ENCODE data around the gene SPATA24.
"Not testable (repeated sequence)": the region's sequence is repeated elsewhere in the genome, so short reads cannot be mapped to it uniquely, and the experiment has no call there.

SPATA24 gene

DNA sequence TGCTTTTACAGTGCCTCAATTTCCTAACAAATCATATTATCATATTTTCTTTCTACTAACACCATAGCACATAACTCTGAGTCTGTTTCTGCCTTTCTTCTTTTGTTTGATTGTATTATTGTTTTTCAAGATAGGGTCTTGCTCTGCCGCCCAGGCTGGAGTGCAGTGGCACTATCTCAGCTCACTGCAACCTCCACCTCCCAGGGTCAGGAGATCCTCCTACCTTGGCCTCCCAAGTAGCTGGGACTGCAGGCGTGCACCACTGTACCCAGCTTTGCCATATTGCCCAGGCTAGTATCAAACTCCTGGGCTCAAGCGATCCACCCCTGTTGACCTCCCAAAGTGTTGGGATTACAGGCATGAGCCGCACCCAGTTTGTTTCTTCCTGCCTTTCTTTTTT lies 43.5 kb downstream of the SPATA24 start:
- TF ChIP-seq CTCF (IDR thresholded peaks at IDR 0.05; ENCODE audit: low read length) (no peak), EZH2 (IDR thresholded peaks at IDR 0.05; ENCODE audit: borderline replicate concordance, low read length) (no peak)
- Histone ChIP-seq H3K9me2 (ENCODE audit: low read depth, low read length) (no peaks in the 10 kb centered on the region), H3K4me2 (ENCODE audit: low read length) (no peak overlapping the region), H3K79me2 (ENCODE audit: insufficient read depth, low read length) (peaks cover 53% of the 10 kb centered on the region), H3K9me3 (ENCODE audit: low read length) (no peaks in the 10 kb centered on the region), H3K9ac (ENCODE audit: low read length) (no peak overlapping the region), H3K36me3 (ENCODE audit: insufficient read depth, low read length) (peaks cover 57% of the 10 kb centered on the region), H3K4me3 (ENCODE audit: low read depth, low read length, poor library complexity, severe bottlenecking) (no peak overlapping the region), H3K4me1 (ENCODE audit: insufficient read depth, low read length, severe bottlenecking) (no peaks in the 10 kb centered on the region), H3F3A (ENCODE audit: insufficient read depth, low read length) (no peaks in the 10 kb centered on the region), H3K27me3 (ENCODE audit: insufficient read depth, low read length) (no peaks in the 10 kb centered on the region), H4K20me1 (ENCODE audit: insufficient read depth, low read length) (peaks cover 4% of the 10 kb centered on the region; the same call in 1 of the 2 replicates), H2AFZ (ENCODE audit: low read length) (no peak overlapping the region), H3K27ac (ENCODE audit: low read depth, low read length, poor library complexity, severe bottlenecking) (no peak overlapping the region)

- no peak overlapping the region for H2AFZ ChIP-seq (ENCODE audit: low read length)
- H3K4me2 ChIP-seq (ENCODE audit: low read length) = no peak overlapping the region
- H3K9ac ChIP-seq (ENCODE audit: low read length) = no peak overlapping the region
- no peaks in the 10 kb centered on the region for H3K27me3 ChIP-seq (ENCODE audit: insufficient read depth, low read length)
- no peak overlapping the region for H3K27ac ChIP-seq (ENCODE audit: low read depth, low read length, poor library complexity, severe bottlenecking)
- H3K4me3 ChIP-seq (ENCODE audit: low read depth, low read length, poor library complexity, severe bottlenecking) = no peak overlapping the region
- H3F3A ChIP-seq (ENCODE audit: insufficient read depth, low read length) = no peaks in the 10 kb centered on the region
- H3K79me2 ChIP-seq (ENCODE audit: insufficient read depth, low read length) = peaks cover 77% of the 10 kb centered on the region
- TF ChIP-seq EZH2 (IDR thresholded peaks at IDR 0.05; ENCODE audit: borderline replicate concordance, low read length) (no peak), CTCF (IDR thresholded peaks at IDR 0.05; ENCODE audit: low read length) (no peak)
- no peaks in the 10 kb centered on the region for H3K4me1 ChIP-seq (ENCODE audit: insufficient read depth, low read length, severe bottlenecking)
- peaks cover 60% of the 10 kb centered on the region for H3K36me3 ChIP-seq (ENCODE audit: insufficient read depth, low read length)
- peaks cover 2% of the 10 kb centered on the region; the same call in 1 of the 2 replicates for H3K9me3 ChIP-seq (ENCODE audit: low read length)
- peaks cover 4% of the 10 kb centered on the region; the same call in 1 of the 2 replicates for H4K20me1 ChIP-seq (ENCODE audit: insufficient read depth, low read length)
- no peaks in the 10 kb centered on the region for H3K9me2 ChIP-seq (ENCODE audit: low read depth, low read length)
These were observed 45.8 kb downstream of the SPATA24 start for GRCh38 chr5:139358064-139358463.

- not testable (repeated sequence) for H3K4me2 ChIP-seq (ENCODE audit: low read length); H2AFZ ChIP-seq (ENCODE audit: low read length); H3K9ac ChIP-seq (ENCODE audit: low read length); H3F3A ChIP-seq (ENCODE audit: insufficient read depth, low read length); H3K4me1 ChIP-seq (ENCODE audit: insufficient read depth, low read length, severe bottlenecking); H3K9me3 ChIP-seq (ENCODE audit: low read length); H3K27me3 ChIP-seq (ENCODE audit: insufficient read depth, low read length); H3K9me2 ChIP-seq (ENCODE audit: low read depth, low read length); H3K27ac ChIP-seq (ENCODE audit: low read depth, low read length, poor library complexity, severe bottlenecking); H3K4me3 ChIP-seq (ENCODE audit: low read depth, low read length, poor library complexity, severe bottlenecking); H4K20me1 ChIP-seq (ENCODE audit: insufficient read depth, low read length)
- H3K36me3 ChIP-seq (ENCODE audit: insufficient read depth, low read length) = peaks cover 70% of the 10 kb centered on the region
- peaks cover 87% of the 10 kb centered on the region for H3K79me2 ChIP-seq (ENCODE audit: insufficient read depth, low read length)
These were observed 48.0 kb downstream of the SPATA24 start for GRCh38 chr5:139355900-139356299.

DNA sequence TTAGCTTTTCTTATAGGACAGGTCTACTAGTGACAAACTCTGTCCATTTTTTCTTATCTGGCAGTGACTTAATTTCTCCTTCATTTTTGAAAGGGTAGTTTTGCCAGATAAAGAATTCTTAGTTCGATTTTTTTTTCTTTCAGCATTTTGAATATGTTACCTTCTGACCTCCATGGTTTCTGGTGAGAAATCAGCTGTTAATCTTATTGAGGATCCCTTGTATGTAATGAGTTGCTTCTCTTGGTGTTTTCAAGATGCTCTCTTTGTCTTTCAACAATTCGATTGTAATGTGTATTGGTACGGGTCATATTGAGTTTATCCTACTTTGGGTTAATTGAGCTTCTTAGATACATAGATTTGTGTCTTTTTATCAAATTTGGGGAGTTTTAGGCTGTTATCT lies 49.7 kb downstream of the SPATA24 start:
- peaks cover 95% of the 10 kb centered on the region for H3K79me2 ChIP-seq (ENCODE audit: insufficient read depth, low read length)

DNA sequence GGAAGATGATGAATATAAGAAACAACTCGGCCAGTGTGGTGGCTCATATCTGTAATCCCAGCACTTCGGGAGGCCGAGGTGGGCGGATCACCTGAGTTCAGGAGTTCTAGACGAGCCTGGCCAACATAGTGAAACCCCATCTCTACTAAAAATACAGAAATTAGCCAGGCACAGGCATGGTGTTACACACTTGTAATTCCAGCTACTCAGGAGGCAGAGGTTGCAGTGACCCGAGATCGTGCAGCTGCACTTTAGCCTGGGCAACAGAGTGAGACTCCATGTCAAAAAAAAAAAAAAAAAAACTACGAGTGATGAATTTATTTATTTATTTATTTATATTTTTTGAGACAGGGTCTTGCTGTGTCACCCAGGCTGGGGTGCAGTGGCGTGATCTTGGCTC lies 56.0 kb downstream of the SPATA24 start:
- peaks cover 99% of the 10 kb centered on the region for H3K79me2 ChIP-seq (ENCODE audit: insufficient read depth, low read length)
- not testable (repeated sequence) for H3K9me3 ChIP-seq (ENCODE audit: low read length); H3F3A ChIP-seq (ENCODE audit: insufficient read depth, low read length); H3K9me2 ChIP-seq (ENCODE audit: low read depth, low read length); H4K20me1 ChIP-seq (ENCODE audit: insufficient read depth, low read length); H2AFZ ChIP-seq (ENCODE audit: low read length); H3K9ac ChIP-seq (ENCODE audit: low read length); H3K4me2 ChIP-seq (ENCODE audit: low read length); H3K27me3 ChIP-seq (ENCODE audit: insufficient read depth, low read length); H3K27ac ChIP-seq (ENCODE audit: low read depth, low read length, poor library complexity, severe bottlenecking); H3K4me3 ChIP-seq (ENCODE audit: low read depth, low read length, poor library complexity, severe bottlenecking)
- peaks cover 36% of the 10 kb centered on the region for H3K36me3 ChIP-seq (ENCODE audit: insufficient read depth, low read length)
- peaks cover 20% of the 10 kb centered on the region for H3K4me1 ChIP-seq (ENCODE audit: insufficient read depth, low read length, severe bottlenecking)

More for the DNA sequence above, 49.7 kb downstream of the SPATA24 start:
- Histone ChIP-seq H3K9ac (ENCODE audit: low read length) (no peak overlapping the region), H3K4me1 (ENCODE audit: insufficient read depth, low read length, severe bottlenecking) (no peaks in the 10 kb centered on the region), H3K27me3 (ENCODE audit: insufficient read depth, low read length) (no peaks in the 10 kb centered on the region), H4K20me1 (ENCODE audit: insufficient read depth, low read length) (no peaks in the 10 kb centered on the region), H3F3A (ENCODE audit: insufficient read depth, low read length) (no peaks in the 10 kb centered on the region), H3K4me3 (ENCODE audit: low read depth, low read length, poor library complexity, severe bottlenecking) (no peak overlapping the region), H3K9me3 (ENCODE audit: low read length) (peaks cover 2% of the 10 kb centered on the region; the same call in 1 of the 2 replicates), H3K9me2 (ENCODE audit: low read depth, low read length) (no peaks in the 10 kb centered on the region), H2AFZ (ENCODE audit: low read length) (no peak overlapping the region), H3K27ac (ENCODE audit: low read depth, low read length, poor library complexity, severe bottlenecking) (no peak overlapping the region), H3K36me3 (ENCODE audit: insufficient read depth, low read length) (peaks cover 64% of the 10 kb centered on the region), H3K4me2 (ENCODE audit: low read length) (no peak overlapping the region)
- no peak for TF ChIP-seq CTCF (IDR thresholded peaks at IDR 0.05; ENCODE audit: low read length)
- no peak for TF ChIP-seq EZH2 (IDR thresholded peaks at IDR 0.05; ENCODE audit: borderline replicate concordance, low read length)
